Body of pancreas (tissue), 4 donors: ENCODE measurements around the gene ESPNL. TPM values are rescaled to one million over a fixed set of nuclear protein-coding genes. Genes with fewer than 3 reads are reported as not detected.

ENCODE experiments used
- ATAC-seq: fragments of 150-250 bp; one replicate; pipeline ENCODE4 v1.9.1; 2016
- DNase-seq, 4 donors: peaks; one replicate each; pipeline ENCODE4 v3.0.0-alpha.2; 2019
- H3K27ac ChIP-seq, 4 donors: fragments of 200-600 bp; sonication (generic); 1 replicate in 3 of 4; 2 replicates in 1 of 4; pipeline versions ENCODE4 v1.5.1 to v1.6.1; 2016 to 2019; ENCODE audit warnings: mild to moderate bottlenecking in 1 of 4, mixed read lengths in 1 of 4, moderate library complexity in 1 of 4
- H3K27me3 ChIP-seq, 2 donors: fragments of 200-600 bp; sonication (generic); one replicate each; pipeline ENCODE4 v1.6.0; 2016; ENCODE audit warnings: mild to moderate bottlenecking in 1 of 2
- H3K36me3 ChIP-seq, 2 donors: fragments of 200-600 bp; sonication (generic); replicated peaks in 1 of 2; 2 replicates each; pipeline ENCODE4 v1.5.1; 2016; ENCODE audit warnings: low read depth in 2 of 2; ENCODE audit not compliant: insufficient read depth in 1 of 2
- H3K4me1 ChIP-seq: fragments of 200-600 bp; sonication (generic); one replicate; pipeline ENCODE4 v1.6.0; 2016
- H3K4me3 ChIP-seq, 2 donors: fragments of 200-600 bp; sonication (generic); 1 replicate in 1 of 2; 2 replicates in 1 of 2; pipeline ENCODE4 v1.5.1; 2016 to 2019
- H3K9me3 ChIP-seq, 3 donors: fragments of 200-600 bp; sonication (generic); 1 replicate in 2 of 3; 2 replicates in 1 of 3; pipeline ENCODE4 v1.5.1; 2016
- POLR2A ChIP-seq, 3 donors: fragments of 450-650 bp; IDR thresholded peaks; one replicate each; pipeline ENCODE4 v1.6.1; 2016; ENCODE audit warnings: antibody characterized with exemption in 3 of 3, mild to moderate bottlenecking in 2 of 3
- WGBS, 2 donors: methylation state at CpG; one replicate each; pipeline ENCODE4 v1.1.5; 2017; 5-methylcytosine and 5-hydroxymethylcytosine counted together
- intact Hi-C: fragments of 100-400 bp; cut with DNase I; formaldehyde crosslinking; loops from one replicate; pipeline ENCODE4 v1.15.1; 2023
- total RNA-seq, 2 donors: library from RNA; depleted of rRNA; stranded (reverse); fragments of >200 nt; gene quantifications; one replicate each; pipeline ENCODE4 v1.1.0, GENCODE V29; 2016
- TF ChIP-seq, protein P1 (sequence below), 7 experiments: fragments of 450-650 bp in 4 of 7; fragments of 200-600 bp in 3 of 7; sonication (generic) in 3 of 7; IDR thresholded peaks; one replicate each; pipeline ENCODE4 v1.5.1; 2016 to 2019; ENCODE audit warnings: antibody characterized with exemption in 7 of 7

Gene ESPNL
- total RNA-seq, 2 donors from 2014 or later: not detected

- no peak for DNase-seq
- no peak overlapping the region for H3K27ac ChIP-seq
- intact Hi-C loops: no loop called here
- WGBS, 2 donors: 80 to 84% methylated on average over 5 to 22 of the region's 22 CpGs
- H3K36me3 ChIP-seq: no peaks in the 10 kb centered on the region
- H3K4me1 ChIP-seq: peaks cover 9% of the 10 kb centered on the region
- no peaks in the 10 kb centered on the region for H3K9me3 ChIP-seq
- no peaks in the 10 kb centered on the region for H3K27me3 ChIP-seq
- TF ChIP-seq, protein P1, sequence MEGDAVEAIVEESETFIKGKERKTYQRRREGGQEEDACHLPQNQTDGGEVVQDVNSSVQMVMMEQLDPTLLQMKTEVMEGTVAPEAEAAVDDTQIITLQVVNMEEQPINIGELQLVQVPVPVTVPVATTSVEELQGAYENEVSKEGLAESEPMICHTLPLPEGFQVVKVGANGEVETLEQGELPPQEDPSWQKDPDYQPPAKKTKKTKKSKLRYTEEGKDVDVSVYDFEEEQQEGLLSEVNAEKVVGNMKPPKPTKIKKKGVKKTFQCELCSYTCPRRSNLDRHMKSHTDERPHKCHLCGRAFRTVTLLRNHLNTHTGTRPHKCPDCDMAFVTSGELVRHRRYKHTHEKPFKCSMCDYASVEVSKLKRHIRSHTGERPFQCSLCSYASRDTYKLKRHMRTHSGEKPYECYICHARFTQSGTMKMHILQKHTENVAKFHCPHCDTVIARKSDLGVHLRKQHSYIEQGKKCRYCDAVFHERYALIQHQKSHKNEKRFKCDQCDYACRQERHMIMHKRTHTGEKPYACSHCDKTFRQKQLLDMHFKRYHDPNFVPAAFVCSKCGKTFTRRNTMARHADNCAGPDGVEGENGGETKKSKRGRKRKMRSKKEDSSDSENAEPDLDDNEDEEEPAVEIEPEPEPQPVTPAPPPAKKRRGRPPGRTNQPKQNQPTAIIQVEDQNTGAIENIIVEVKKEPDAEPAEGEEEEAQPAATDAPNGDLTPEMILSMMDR (IDR thresholded peaks at IDR 0.05): no peak
- TF ChIP-seq POLR2A (IDR thresholded peaks at IDR 0.05): no peak
- ATAC-seq: no peak
- H3K4me3 ChIP-seq: no peak overlapping the region
Observed at GRCh38 chr2:238123218-238123971, 23.3 kb downstream of the ESPNL start.

GRCh38 chr2:238123991-238124470 lies 23.9 kb downstream of the ESPNL start:
- no peak for DNase-seq

DNA sequence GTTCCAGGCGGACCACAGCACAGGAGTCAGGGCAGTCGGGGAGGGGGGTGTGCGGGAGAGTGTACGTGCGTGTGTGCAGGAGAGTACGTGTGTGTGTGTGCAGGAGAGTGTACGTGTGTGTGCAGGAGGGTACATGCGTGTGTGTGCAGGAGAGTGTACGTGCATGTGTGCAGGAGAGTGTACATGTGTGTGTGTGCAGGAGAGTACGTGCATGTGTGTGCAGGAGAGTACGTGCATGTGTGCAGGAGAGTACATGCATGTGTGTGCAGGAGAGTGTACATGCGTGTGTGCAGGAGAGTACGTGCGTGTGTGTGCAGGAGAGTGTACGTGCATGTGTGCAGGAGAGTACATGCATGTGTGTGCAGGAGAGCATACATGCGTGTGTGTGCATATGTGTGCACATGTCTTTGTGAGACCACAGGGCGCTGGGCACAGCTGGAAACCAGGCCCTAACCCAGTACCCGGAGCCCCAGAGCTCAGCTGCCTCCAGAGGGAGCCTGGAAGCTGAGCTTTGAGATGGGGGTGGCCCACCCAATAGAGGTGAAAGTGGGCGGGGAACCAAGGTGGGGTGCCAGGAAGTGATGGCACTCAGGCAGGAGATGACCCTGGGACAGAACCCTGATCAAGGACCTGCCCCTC lies 24.5 kb downstream of the ESPNL start:
- H3K4me3 ChIP-seq: no peak overlapping the region
- WGBS, 2 donors: 82 to 87% methylated on average over 19 of the region's 19 CpGs
- H3K9me3 ChIP-seq: no peaks in the 10 kb centered on the region
- intact Hi-C loops: no loop called here
- TF ChIP-seq, protein P1 (IDR thresholded peaks at IDR 0.05): no peak
- TF ChIP-seq POLR2A (IDR thresholded peaks at IDR 0.05): no peak
- H3K36me3 ChIP-seq: no peaks in the 10 kb centered on the region
- no peak overlapping the region for H3K27ac ChIP-seq
- H3K27me3 ChIP-seq: no peaks in the 10 kb centered on the region
- H3K4me1 ChIP-seq: peaks cover 8% of the 10 kb centered on the region
- ATAC-seq: no peak
- DNase-seq: no peak

More at GRCh38 chr2:238123991-238124470, 23.9 kb downstream of the ESPNL start:
- intact Hi-C loops: no loop called here
- ATAC-seq: no peak
- Histone ChIP-seq H3K27me3 (no peaks in the 10 kb centered on the region), H3K27ac (no peak overlapping the region), H3K9me3 (no peaks in the 10 kb centered on the region), H3K4me3 (no peak overlapping the region), H3K36me3 (no peaks in the 10 kb centered on the region), H3K4me1 (peaks cover 9% of the 10 kb centered on the region)
- TF ChIP-seq, protein P1 (IDR thresholded peaks at IDR 0.05): no peak
- TF ChIP-seq POLR2A (IDR thresholded peaks at IDR 0.05): no peak
- 70 to 79% methylated on average over 5 to 14 of the region's 14 CpGs for WGBS, 2 donors

DNA sequence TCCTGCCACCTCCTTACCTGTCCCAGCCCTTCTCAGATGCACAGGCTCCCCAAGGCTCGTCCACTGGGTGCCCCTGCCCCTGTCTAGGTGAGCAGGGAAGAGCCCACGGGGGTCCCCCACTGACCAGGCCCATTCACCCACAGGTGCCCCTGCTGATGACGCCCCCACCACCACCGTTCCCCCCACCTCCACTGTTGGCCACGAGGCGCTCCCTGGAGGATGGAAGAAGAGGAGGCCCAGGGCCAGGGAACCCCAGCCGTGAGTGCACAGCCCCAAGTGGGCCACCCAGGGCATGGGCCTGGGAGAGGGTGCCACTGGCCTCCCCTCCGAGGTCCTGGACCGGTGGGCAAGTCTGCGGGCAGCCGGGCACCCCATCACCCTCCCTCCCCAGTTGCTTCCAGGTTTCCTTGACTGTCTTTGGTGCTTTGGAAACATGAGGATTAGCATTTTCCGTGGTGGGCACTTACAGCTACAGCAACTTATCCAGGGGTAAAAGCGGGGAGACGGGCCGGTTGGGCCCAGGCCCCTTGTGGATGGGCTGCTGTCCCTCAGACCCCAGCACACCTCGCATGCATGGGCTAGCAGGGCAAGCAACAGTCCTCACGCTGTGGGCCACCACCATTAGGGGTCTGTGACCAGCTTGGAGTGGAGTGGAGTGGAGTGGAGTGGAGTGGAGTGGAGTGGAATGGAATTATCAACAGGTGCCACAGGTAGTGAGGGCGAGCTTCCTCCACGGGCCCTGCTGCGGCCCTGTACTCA lies 25.2 kb downstream of the ESPNL start:
- Histone ChIP-seq H3K4me3 (no peak overlapping the region), H3K27me3 (no peaks in the 10 kb centered on the region), H3K4me1 (peaks cover 1% of the 10 kb centered on the region), H3K27ac (no peak overlapping the region), H3K9me3 (no peaks in the 10 kb centered on the region), H3K36me3 (no peaks in the 10 kb centered on the region)
- no peak for ATAC-seq
- intact Hi-C loops: no loop called here
- WGBS, 2 donors: 90 to 96% methylated on average over 8 to 19 of the region's 20 CpGs
- TF ChIP-seq POLR2A (IDR thresholded peaks at IDR 0.05): no peak
- TF ChIP-seq, protein P1 (IDR thresholded peaks at IDR 0.05): no peak
- no peak for DNase-seq
